Fibroblast of pulmonary artery (primary cell): ENCODE data around the gene PSMB9.

Source experiments
- DNase-seq: peaks from one replicate; pipeline ENCODE4 v3.0.0-alpha.2; 2010; ENCODE audit warnings: low read depth
- H3K4me3 ChIP-seq: replicated peaks from 2 replicates; pipeline ENCODE4 v1.5.1; 2011; ENCODE audit warnings: low read depth, mild to moderate bottlenecking, control low read depth, low read length, moderate library complexity
- TF ChIP-seq, protein P1 (sequence below): IDR thresholded peaks from 2 replicates; pipeline ENCODE4 v1.5.1; 2011; ENCODE audit warnings: mild to moderate bottlenecking, control low read depth, low read length, inconsistent platforms; ENCODE audit errors: missing control alignments

The PSMB9 gene

DNA sequence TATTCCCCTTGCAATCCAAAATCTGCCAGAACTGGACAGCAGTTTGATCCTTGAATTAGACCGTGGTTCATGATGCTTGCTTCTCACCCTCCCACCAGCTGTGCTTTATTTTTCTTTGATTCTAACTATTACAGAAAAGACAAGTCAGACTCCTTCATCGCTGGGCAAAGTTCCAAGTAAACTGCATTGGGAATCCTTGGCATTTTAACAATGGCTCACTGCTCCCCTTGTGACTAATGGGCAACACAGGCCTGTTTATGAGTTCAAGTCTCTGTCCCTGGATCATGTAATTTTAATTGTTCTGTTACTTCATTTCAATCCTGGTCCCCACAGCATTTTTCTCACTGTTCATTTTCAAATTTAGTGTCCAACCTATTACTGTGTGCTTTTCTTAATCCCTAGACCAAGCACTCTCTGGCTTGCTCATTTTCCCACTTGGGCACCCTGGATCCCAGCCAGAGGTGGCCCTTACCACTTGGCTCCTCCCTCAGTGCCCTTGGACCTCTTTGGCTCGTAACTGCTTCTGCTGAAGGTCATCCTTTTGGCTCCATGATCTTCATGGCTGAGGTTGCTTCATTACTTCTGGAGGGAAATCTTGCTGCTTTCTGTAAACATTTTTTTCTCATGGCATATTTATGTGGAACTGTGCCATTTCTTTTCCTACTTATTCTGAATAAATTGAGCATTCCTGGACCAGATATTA, 32.8 kb downstream of the PSMB9 start:
- TF ChIP-seq, protein P1, sequence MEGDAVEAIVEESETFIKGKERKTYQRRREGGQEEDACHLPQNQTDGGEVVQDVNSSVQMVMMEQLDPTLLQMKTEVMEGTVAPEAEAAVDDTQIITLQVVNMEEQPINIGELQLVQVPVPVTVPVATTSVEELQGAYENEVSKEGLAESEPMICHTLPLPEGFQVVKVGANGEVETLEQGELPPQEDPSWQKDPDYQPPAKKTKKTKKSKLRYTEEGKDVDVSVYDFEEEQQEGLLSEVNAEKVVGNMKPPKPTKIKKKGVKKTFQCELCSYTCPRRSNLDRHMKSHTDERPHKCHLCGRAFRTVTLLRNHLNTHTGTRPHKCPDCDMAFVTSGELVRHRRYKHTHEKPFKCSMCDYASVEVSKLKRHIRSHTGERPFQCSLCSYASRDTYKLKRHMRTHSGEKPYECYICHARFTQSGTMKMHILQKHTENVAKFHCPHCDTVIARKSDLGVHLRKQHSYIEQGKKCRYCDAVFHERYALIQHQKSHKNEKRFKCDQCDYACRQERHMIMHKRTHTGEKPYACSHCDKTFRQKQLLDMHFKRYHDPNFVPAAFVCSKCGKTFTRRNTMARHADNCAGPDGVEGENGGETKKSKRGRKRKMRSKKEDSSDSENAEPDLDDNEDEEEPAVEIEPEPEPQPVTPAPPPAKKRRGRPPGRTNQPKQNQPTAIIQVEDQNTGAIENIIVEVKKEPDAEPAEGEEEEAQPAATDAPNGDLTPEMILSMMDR, result no peak
- H3K4me3 ChIP-seq, result no peak overlapping the region
- peak; percentile 80 for DNase-seq

GRCh38 chr6:32887616-32888015, 33.6 kb downstream of the PSMB9 start:
- TF ChIP-seq, protein P1, result no peak
- no peak for DNase-seq
- no peak overlapping the region for H3K4me3 ChIP-seq

GRCh38 chr6:32888576-32888975, 34.6 kb downstream of the PSMB9 start:
- H3K4me3 ChIP-seq, result no peak overlapping the region
- no peak for DNase-seq
- TF ChIP-seq, protein P1, result no peak

- TF ChIP-seq, protein P1, result no peak
- DNase-seq, result no peak
Observed at GRCh38 chr6:32889533-32889932, 35.5 kb downstream of the PSMB9 start.

DNA sequence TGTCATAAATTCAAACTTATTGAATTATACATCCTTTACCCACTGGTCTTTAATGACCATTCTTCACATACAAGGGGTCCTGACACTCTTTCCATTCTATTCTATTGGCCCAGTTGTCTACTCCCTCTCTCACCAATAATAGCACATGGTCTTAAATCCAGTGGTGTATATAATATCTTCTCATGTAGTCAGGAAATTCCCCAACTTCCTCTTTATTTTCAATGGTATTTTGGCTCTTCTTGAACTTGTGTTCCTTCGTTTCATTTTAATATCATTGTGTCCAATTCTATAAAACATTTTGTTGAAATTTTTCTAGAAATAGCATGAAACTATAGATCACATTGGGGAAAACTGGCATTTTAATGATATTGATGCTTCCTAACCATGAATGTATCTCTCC, 36.8 kb downstream of the PSMB9 start:
- DNase-seq, result no peak
- TF ChIP-seq, protein P1, result no peak

More at GRCh38 chr6:32889533-32889932, 35.5 kb downstream of the PSMB9 start:
- H3K4me3 ChIP-seq, result no peak overlapping the region

GRCh38 chr6:32894085-32895005, 40.4 kb downstream of the PSMB9 start:
- peak; percentile 93 for DNase-seq
- TF ChIP-seq, protein P1, result no peak
- H3K4me3 ChIP-seq, result peak overlapping the region; percentile 85

More for the DNA sequence above, 36.8 kb downstream of the PSMB9 start:
- no peak overlapping the region for H3K4me3 ChIP-seq
